ENCODE measurements around the gene SUGP1.

The SUGP1 gene

GRCh38 chr19:19335408-19336158 lies 15.3 kb upstream of the SUGP1 start:
- ATAC-seq (replicated peaks) = no peak
- Mint-ChIP-seq H3K4me1 (ENCODE audit: low read depth in 2 of 2) (peaks cover 17 to 21% of the 10 kb centered on the region in 2 donors), H3K36me3 (ENCODE audit: insufficient read depth) (peaks cover 50% of the 10 kb centered on the region), H3K27me3 (no peaks in the 10 kb centered on the region), H3K9me3 (no peaks in the 10 kb centered on the region), H3K4me3 (no peak overlapping the region), H3K27ac (peak overlapping the region; percentile 69 to 92)
- no peak for DNase-seq

GRCh38 chr19:19334989-19335344 lies 14.7 kb upstream of the SUGP1 start:
- DNase-seq = no peak
- H3K27me3 Mint-ChIP-seq = no peaks in the 10 kb centered on the region
- peaks cover 17 to 21% of the 10 kb centered on the region in 2 donors for H3K4me1 Mint-ChIP-seq (ENCODE audit: low read depth in 2 of 2)
- H3K27ac Mint-ChIP-seq = peak overlapping the region; percentile 42 to 92
- no peak overlapping the region for H3K4me3 Mint-ChIP-seq
- H3K36me3 Mint-ChIP-seq (ENCODE audit: insufficient read depth) = peaks cover 48% of the 10 kb centered on the region
- no peaks in the 10 kb centered on the region for H3K9me3 Mint-ChIP-seq
- no peak for ATAC-seq (replicated peaks)

GRCh38 chr19:19334063-19334988 lies 14.0 kb upstream of the SUGP1 start:
- DNase-seq = no peak
- Mint-ChIP-seq H3K36me3 (ENCODE audit: insufficient read depth) (peaks cover 45% of the 10 kb centered on the region), H3K27ac (peak overlapping the region; percentile 70 to 92), H3K9me3 (no peaks in the 10 kb centered on the region), H3K4me3 (peak overlapping the region in 1 of 2 donors; percentile 3), H3K27me3 (no peaks in the 10 kb centered on the region), H3K4me1 (ENCODE audit: low read depth in 2 of 2) (peaks cover 19 to 23% of the 10 kb centered on the region in 2 donors)
- ATAC-seq (replicated peaks) = no peak

GRCh38 chr19:19329126-19329525 lies 8.8 kb upstream of the SUGP1 start:
- Mint-ChIP-seq H3K9me3 (no peaks in the 10 kb centered on the region), H3K27ac (peak overlapping the region; percentile 78 to 79), H3K36me3 (ENCODE audit: insufficient read depth) (peaks cover 65% of the 10 kb centered on the region), H3K4me3 (no peak overlapping the region), H3K4me1 (ENCODE audit: low read depth in 2 of 2) (peaks cover 28 to 36% of the 10 kb centered on the region in 2 donors), H3K27me3 (no peaks in the 10 kb centered on the region)
- ATAC-seq (replicated peaks) (peak; percentile 22), DNase-seq (no peak)

GRCh38 chr19:19327672-19328071 lies 7.4 kb upstream of the SUGP1 start:
- peak overlapping the region; percentile 76 to 78 for H3K27ac Mint-ChIP-seq
- H3K4me1 Mint-ChIP-seq (ENCODE audit: low read depth in 2 of 2) = peaks cover 32 to 41% of the 10 kb centered on the region in 2 donors
- DNase-seq (no peak), ATAC-seq (replicated peaks) (no peak)
- peaks cover 68% of the 10 kb centered on the region for H3K36me3 Mint-ChIP-seq (ENCODE audit: insufficient read depth)
- no peaks in the 10 kb centered on the region for H3K9me3 Mint-ChIP-seq
- no peaks in the 10 kb centered on the region for H3K27me3 Mint-ChIP-seq
- no peak overlapping the region for H3K4me3 Mint-ChIP-seq

GRCh38 chr19:19324059-19324770 lies 3.9 kb upstream of the SUGP1 start:
- H3K36me3 Mint-ChIP-seq (ENCODE audit: insufficient read depth) = peaks cover 59% of the 10 kb centered on the region
- peaks cover 35 to 45% of the 10 kb centered on the region in 2 donors for H3K4me1 Mint-ChIP-seq (ENCODE audit: low read depth in 2 of 2)
- H3K9me3 Mint-ChIP-seq = no peaks in the 10 kb centered on the region
- peak overlapping the region; percentile 54 to 67 for H3K27ac Mint-ChIP-seq
- no peaks in the 10 kb centered on the region for H3K27me3 Mint-ChIP-seq
- no peak for DNase-seq
- H3K4me3 Mint-ChIP-seq = peak overlapping the region; percentile 5 to 7
- ATAC-seq (replicated peaks) = no peak

GRCh38 chr19:19321141-19321577 lies 850 bp upstream of the SUGP1 start:
- H3K27me3 Mint-ChIP-seq = no peaks in the 10 kb centered on the region
- H3K4me3 Mint-ChIP-seq = peak overlapping the region; percentile 93 to 95
- H3K27ac Mint-ChIP-seq = peak overlapping the region; percentile 97 to 98
- peaks cover 29 to 34% of the 10 kb centered on the region in 2 donors for H3K4me1 Mint-ChIP-seq (ENCODE audit: low read depth in 2 of 2)
- H3K36me3 Mint-ChIP-seq (ENCODE audit: insufficient read depth) = peaks cover 37% of the 10 kb centered on the region
- ATAC-seq (replicated peaks) = no peak
- peak in 1 of 3 experiments; percentile 8 for DNase-seq
- H3K9me3 Mint-ChIP-seq = no peaks in the 10 kb centered on the region

- Mint-ChIP-seq H3K27me3 (no peaks in the 10 kb centered on the region), H3K27ac (peak overlapping the region; percentile 97 to 98), H3K36me3 (ENCODE audit: insufficient read depth) (peaks cover 35% of the 10 kb centered on the region), H3K9me3 (no peaks in the 10 kb centered on the region), H3K4me1 (ENCODE audit: low read depth in 2 of 2) (peaks cover 27 to 33% of the 10 kb centered on the region in 2 donors), H3K4me3 (peak overlapping the region; percentile 93 to 95)
- ATAC-seq (replicated peaks) = no peak
- no peak for DNase-seq
These were observed 463 bp downstream of the SUGP1 start for GRCh38 chr19:19319732-19320360.

- ATAC-seq (replicated peaks) (no peak), DNase-seq (no peak)
- Mint-ChIP-seq H3K36me3 (ENCODE audit: insufficient read depth) (peaks cover 51% of the 10 kb centered on the region), H3K27ac (no peak overlapping the region), H3K9me3 (no peaks in the 10 kb centered on the region), H3K4me3 (no peak overlapping the region), H3K27me3 (no peaks in the 10 kb centered on the region), H3K4me1 (ENCODE audit: low read depth in 2 of 2) (peaks cover 10 to 26% of the 10 kb centered on the region in 2 donors)
These were observed 4.2 kb downstream of the SUGP1 start for GRCh38 chr19:19316082-19316481.

GRCh38 chr19:19315444-19315843 lies 4.9 kb downstream of the SUGP1 start:
- Mint-ChIP-seq H3K27ac (no peak overlapping the region), H3K4me1 (ENCODE audit: low read depth in 2 of 2) (peaks cover 13 to 26% of the 10 kb centered on the region in 2 donors), H3K36me3 (ENCODE audit: insufficient read depth) (peaks cover 55% of the 10 kb centered on the region), H3K27me3 (no peaks in the 10 kb centered on the region), H3K9me3 (no peaks in the 10 kb centered on the region), H3K4me3 (no peak overlapping the region)
- ATAC-seq (replicated peaks) = no peak
- DNase-seq = no peak

- Mint-ChIP-seq H3K4me1 (ENCODE audit: low read depth in 2 of 2) (peaks cover 0 to 2% of the 10 kb centered on the region in 2 donors), H3K9me3 (no peaks in the 10 kb centered on the region), H3K27ac (no peak overlapping the region), H3K4me3 (no peak overlapping the region), H3K27me3 (no peaks in the 10 kb centered on the region), H3K36me3 (ENCODE audit: insufficient read depth) (peaks cover 77% of the 10 kb centered on the region)
- no peak for DNase-seq
- ATAC-seq (replicated peaks) = no peak
These were observed 11.9 kb downstream of the SUGP1 start for GRCh38 chr19:19308373-19308772.

GRCh38 chr19:19306191-19306590 lies 14.1 kb downstream of the SUGP1 start:
- H3K9me3 Mint-ChIP-seq = no peaks in the 10 kb centered on the region
- no peaks in the 10 kb centered on the region for H3K27me3 Mint-ChIP-seq
- peaks cover 0 to 2% of the 10 kb centered on the region in 2 donors for H3K4me1 Mint-ChIP-seq (ENCODE audit: low read depth in 2 of 2)
- DNase-seq (no peak), ATAC-seq (replicated peaks) (no peak)
- peaks cover 63% of the 10 kb centered on the region for H3K36me3 Mint-ChIP-seq (ENCODE audit: insufficient read depth)
- H3K27ac Mint-ChIP-seq = no peak overlapping the region
- no peak overlapping the region for H3K4me3 Mint-ChIP-seq

GRCh38 chr19:19305696-19306095 lies 14.6 kb downstream of the SUGP1 start:
- peaks cover 0 to 2% of the 10 kb centered on the region in 2 donors for H3K4me1 Mint-ChIP-seq (ENCODE audit: low read depth in 2 of 2)
- ATAC-seq (replicated peaks) (no peak), DNase-seq (no peak)
- no peaks in the 10 kb centered on the region for H3K9me3 Mint-ChIP-seq
- H3K27me3 Mint-ChIP-seq = no peaks in the 10 kb centered on the region
- H3K27ac Mint-ChIP-seq = no peak overlapping the region
- no peak overlapping the region for H3K4me3 Mint-ChIP-seq
- peaks cover 58% of the 10 kb centered on the region for H3K36me3 Mint-ChIP-seq (ENCODE audit: insufficient read depth)
